Endothelial cell of umbilical vein (primary cell): ENCODE measurements around the gene DCLK3. TPM values are rescaled to one million over a fixed set of nuclear protein-coding genes. Genes with fewer than 3 reads are reported as not detected.

ENCODE experiments used
- BruUV-seq: library from RNA; stranded (reverse); fragments of 400-500 nt; replicated peaks from 2 replicates; lab custom pipeline; 2021; lab: Mats Ljungman, UMichigan
- CTCF ChIA-PET: fragments of 300-600, 350-600 bp; sonication (Branson Sonifier 250); formaldehyde crosslinking; loops from one replicate; lab custom pipeline; 2021; ENCODE audit warnings: antibody characterized with exemption, inconsistent platforms; lab: Charles Lee
- POLR2A ChIA-PET: fragments of 300-600, 350-600 bp; sonication (Branson Sonifier 250); formaldehyde crosslinking; loops from one replicate; lab custom pipeline; 2021; ENCODE audit warnings: antibody characterized with exemption, inconsistent platforms; lab: Charles Lee
- DNase-seq: peaks from one replicate; pipeline ENCODE4 v3.0.0-alpha.2; 2011; ENCODE audit warnings: low read depth, low spot score
- FAIRE-seq: peaks from 2 replicates; lab custom pipeline; 2011; peaks lifted over from hg19 to GRCh38; lab: Jason Lieb, UNC
- H2AFZ ChIP-seq: 2 replicates; pipeline ENCODE4 v1.6.0; 2012; ENCODE audit warnings: low read depth, low read length, control low read depth, inconsistent platforms
- H3K27ac ChIP-seq: 2 replicates; pipeline ENCODE4 v1.5.1; 2011; ENCODE audit warnings: low read depth, mild to moderate bottlenecking, control low read depth, low read length, moderate library complexity; ENCODE audit not compliant: insufficient read depth
- H3K27me3 ChIP-seq, 2 experiments: 2 replicates each; pipeline versions ENCODE4 v1.6.0 to v1.6.1; 2011; ENCODE audit warnings: low read length in 2 of 2, mixed read lengths in 1 of 2; ENCODE audit not compliant: control insufficient read depth in 2 of 2, insufficient read depth in 2 of 2
- H3K36me3 ChIP-seq, 2 experiments: 2 replicates in 1 of 2; 3 replicates in 1 of 2; pipeline ENCODE4 v1.5.1; 2011; ENCODE audit warnings: low read length in 2 of 2, mild to moderate bottlenecking in 1 of 2, moderate library complexity in 1 of 2; ENCODE audit not compliant: control insufficient read depth in 2 of 2, insufficient read depth in 2 of 2; ENCODE audit errors: extremely low read depth in 1 of 2
- H3K4me1 ChIP-seq: 3 replicates; pipeline ENCODE4 v1.5.1; 2011; ENCODE audit warnings: mild to moderate bottlenecking, low read length; ENCODE audit not compliant: control insufficient read depth, insufficient read depth; ENCODE audit errors: extremely low read depth
- H3K4me2 ChIP-seq: 2 replicates; pipeline ENCODE4 v1.6.1; 2011; ENCODE audit warnings: low read length, control low read depth, mixed read lengths; ENCODE audit not compliant: insufficient read depth
- H3K4me3 ChIP-seq, 3 experiments: fragments of 200-600 bp in 1 of 3; sonication (generic), shearing (Covaris generic) in 1 of 3; replicated peaks in 1 of 3; 2 replicates each; pipeline ENCODE4 v1.5.1; 2011 to 2016; ENCODE audit warnings: control low read depth in 3 of 3, low read length in 3 of 3, mild to moderate bottlenecking in 2 of 3, inconsistent platforms in 1 of 3, low read depth in 1 of 3, moderate library complexity in 1 of 3; ENCODE audit not compliant: insufficient read depth in 1 of 3
- H3K79me2 ChIP-seq: 2 replicates; pipeline ENCODE4 v1.6.0; 2012; ENCODE audit warnings: low read length, inconsistent platforms; ENCODE audit not compliant: control insufficient read depth, insufficient read depth
- H3K9ac ChIP-seq: replicated peaks from 2 replicates; pipeline ENCODE3; 2011; ENCODE audit warnings: low read length, control low read depth; ENCODE audit not compliant: insufficient read depth; ENCODE audit errors: extremely low read depth
- H3K9me1 ChIP-seq: replicated peaks from 3 replicates; pipeline ENCODE4 v1.6.0; 2011; ENCODE audit warnings: mild to moderate bottlenecking, low read length; ENCODE audit not compliant: control insufficient read depth, insufficient read depth; ENCODE audit errors: extremely low read depth
- H3K9me3 ChIP-seq: replicated peaks from 2 replicates; pipeline ENCODE4 v1.5.1; 2012; ENCODE audit warnings: low read length, inconsistent platforms; ENCODE audit not compliant: control insufficient read depth, insufficient read depth
- H4K20me1 ChIP-seq: replicated peaks from 2 replicates; pipeline ENCODE3; 2011; ENCODE audit warnings: mild to moderate bottlenecking, low read length; ENCODE audit not compliant: control insufficient read depth, insufficient read depth; ENCODE audit errors: extremely low read depth
- GATA2 ChIP-seq: IDR thresholded peaks from 2 replicates; pipeline ENCODE4 v1.7.0; 2011; ENCODE audit warnings: low read depth, mild to moderate bottlenecking, moderate library complexity, mixed read lengths, low read length; ENCODE audit not compliant: insufficient read length, insufficient read depth
- JUN ChIP-seq: IDR thresholded peaks from 2 replicates; pipeline ENCODE4 v1.6.1; 2011; ENCODE audit warnings: borderline replicate concordance, low read depth; ENCODE audit not compliant: insufficient read length, insufficient read depth
- POLR2A ChIP-seq: IDR thresholded peaks from 2 replicates; pipeline ENCODE4 v1.6.1; 2012; ENCODE audit warnings: low read depth, mild to moderate bottlenecking, control low read depth, low read length
- POLR2AphosphoS5 ChIP-seq: IDR thresholded peaks from 2 replicates; pipeline ENCODE4 v1.6.1; 2012; ENCODE audit warnings: low read depth, mild to moderate bottlenecking, control low read depth, low read length, moderate library complexity; ENCODE audit not compliant: insufficient read depth
- dilution Hi-C: fragments of 300-500 bp; cut with MboI; formaldehyde crosslinking; loops from one replicate; pipeline ENCODE4 v1.15.0; 2019; ENCODE audit warnings: low sequenced_read_pairs; ENCODE audit not compliant: extremely low pct_ligation_motif_present
- intact Hi-C: fragments of 100-400 bp; cut with micrococcal nuclease; formaldehyde crosslinking; loops from one replicate; pipeline ENCODE4 v1.10.0; 2022
- polyA plus RNA-seq, 4 experiments: library from polyadenylated mRNA; depleted of rRNA in 3 of 4; stranded (reverse) in 3 of 4; unstranded in 1 of 4; fragments of >200 nt; gene quantifications; 2 replicates each; pipeline versions ENCODE4 v1.2.1 to v1.2.3, GENCODE V29; 2011 to 2012; ENCODE audit warnings: missing spikeins in 1 of 4
- total RNA-seq: library from RNA; stranded (reverse); gene quantifications from 2 replicates; pipeline ENCODE4 v1.2.3, GENCODE V29; 2021
- TF ChIP-seq, protein P1 (sequence below): IDR thresholded peaks from 2 replicates; pipeline ENCODE4 v1.6.1; 2011; ENCODE audit not compliant: insufficient read depth, insufficient read length
- TF ChIP-seq, protein P2 (sequence below), 2 donors: IDR thresholded peaks; 1 replicate in 1 of 2; 2 replicates in 1 of 2; pipeline ENCODE4 v1.5.1; 2011; ENCODE audit warnings: low read length in 2 of 2, mild to moderate bottlenecking in 2 of 2, moderate library complexity in 2 of 2, control low read depth in 1 of 2, inconsistent platforms in 1 of 2, low read depth in 1 of 2; ENCODE audit not compliant: insufficient read depth in 1 of 2; ENCODE audit errors: extremely low read depth in 1 of 2

DCLK3 gene
- total and polyA plus RNA-seq, 2 donors (not counting 3 experiments of a cell fraction or from before 2014, with no cell fraction given), result not detected

DNA sequence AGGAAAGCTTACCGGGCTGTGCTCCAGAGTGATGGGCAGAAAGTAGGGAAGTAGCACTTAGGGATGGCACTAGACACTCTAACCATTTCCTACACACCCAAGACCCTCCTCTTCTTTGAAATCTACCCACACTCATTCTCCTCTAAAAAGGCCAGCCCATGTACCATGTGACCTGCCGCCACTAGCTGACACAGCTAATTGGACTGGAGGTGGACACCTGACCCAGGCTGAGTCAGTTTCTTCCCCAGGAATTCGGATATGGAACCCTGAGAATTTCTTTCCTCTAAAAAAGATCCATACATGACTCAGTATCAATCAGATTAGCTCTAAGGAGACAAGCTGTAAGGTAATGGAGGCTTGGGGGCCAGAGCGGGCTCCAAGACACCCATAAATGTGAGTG lies 60.1 kb downstream of the DCLK3 start:
- Histone ChIP-seq H3K27me3 (no peaks in the 10 kb centered on the region), H3K79me2 (no peaks in the 10 kb centered on the region), H3K36me3 (no peaks in the 10 kb centered on the region), H3K27ac (no peak overlapping the region), H4K20me1 (no peaks in the 10 kb centered on the region), H3K9me3 (no peaks in the 10 kb centered on the region), H3K4me3 (no peak overlapping the region), H3K4me2 (no peak overlapping the region), H3K9ac (no peak overlapping the region), H3K9me1 (no peaks in the 10 kb centered on the region), H2AFZ (no peak overlapping the region), H3K4me1 (no peaks in the 10 kb centered on the region)
- intact Hi-C loops (no loop called here), dilution Hi-C loops (no loop called here)
- DNase-seq (no peak), FAIRE-seq (no peak)
- TF ChIP-seq GATA2, result no peak
- TF ChIP-seq POLR2AphosphoS5, result no peak
- no peak for TF ChIP-seq POLR2A
- TF ChIP-seq JUN, result no peak
- no TSS peak for BruUV-seq
- POLR2A ChIA-PET, result no interaction called here
- CTCF ChIA-PET, result interaction anchor here (0.9 kb wide), 1 partner anchor 9 kb away, joined by 3 read pairs; no protein-coding TSS in a partner anchor

GRCh38 chr3:36701249-36701572 lies 63.1 kb downstream of the DCLK3 start:
- Histone ChIP-seq H4K20me1 (no peaks in the 10 kb centered on the region), H3K36me3 (no peaks in the 10 kb centered on the region), H2AFZ (no peak overlapping the region), H3K4me2 (no peak overlapping the region), H3K79me2 (no peaks in the 10 kb centered on the region), H3K27me3 (no peaks in the 10 kb centered on the region), H3K9me1 (no peaks in the 10 kb centered on the region), H3K27ac (no peak overlapping the region), H3K9me3 (no peaks in the 10 kb centered on the region), H3K9ac (no peak overlapping the region), H3K4me1 (no peaks in the 10 kb centered on the region), H3K4me3 (no peak overlapping the region)
- CTCF ChIA-PET, result interaction anchor here (1.1 kb wide), 1 partner anchor 736 kb away, joined by 5 read pairs; no protein-coding TSS in a partner anchor
- dilution Hi-C loops (no loop called here), intact Hi-C loops (loop anchor here (1.0 kb wide), 2 partner anchors 577 to 735 kb away; no protein-coding TSS in a partner anchor)
- FAIRE-seq, result no peak
- no TSS peak for BruUV-seq
- DNase-seq, result no peak
- POLR2A ChIA-PET, result no interaction called here
- TF ChIP-seq, protein P1, sequence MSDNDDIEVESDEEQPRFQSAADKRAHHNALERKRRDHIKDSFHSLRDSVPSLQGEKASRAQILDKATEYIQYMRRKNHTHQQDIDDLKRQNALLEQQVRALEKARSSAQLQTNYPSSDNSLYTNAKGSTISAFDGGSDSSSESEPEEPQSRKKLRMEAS, result no peak
- TF ChIP-seq POLR2A (no peak), GATA2 (no peak), POLR2AphosphoS5 (no peak)
- TF ChIP-seq, protein P2, sequence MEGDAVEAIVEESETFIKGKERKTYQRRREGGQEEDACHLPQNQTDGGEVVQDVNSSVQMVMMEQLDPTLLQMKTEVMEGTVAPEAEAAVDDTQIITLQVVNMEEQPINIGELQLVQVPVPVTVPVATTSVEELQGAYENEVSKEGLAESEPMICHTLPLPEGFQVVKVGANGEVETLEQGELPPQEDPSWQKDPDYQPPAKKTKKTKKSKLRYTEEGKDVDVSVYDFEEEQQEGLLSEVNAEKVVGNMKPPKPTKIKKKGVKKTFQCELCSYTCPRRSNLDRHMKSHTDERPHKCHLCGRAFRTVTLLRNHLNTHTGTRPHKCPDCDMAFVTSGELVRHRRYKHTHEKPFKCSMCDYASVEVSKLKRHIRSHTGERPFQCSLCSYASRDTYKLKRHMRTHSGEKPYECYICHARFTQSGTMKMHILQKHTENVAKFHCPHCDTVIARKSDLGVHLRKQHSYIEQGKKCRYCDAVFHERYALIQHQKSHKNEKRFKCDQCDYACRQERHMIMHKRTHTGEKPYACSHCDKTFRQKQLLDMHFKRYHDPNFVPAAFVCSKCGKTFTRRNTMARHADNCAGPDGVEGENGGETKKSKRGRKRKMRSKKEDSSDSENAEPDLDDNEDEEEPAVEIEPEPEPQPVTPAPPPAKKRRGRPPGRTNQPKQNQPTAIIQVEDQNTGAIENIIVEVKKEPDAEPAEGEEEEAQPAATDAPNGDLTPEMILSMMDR (IDR thresholded peaks at IDR 0.05; ENCODE audit: extremely low read depth in 1 of 2, insufficient read depth in 1 of 2, low read depth in 1 of 2, low read length in 2 of 2), result no peak
